SHP77 treated with DMSO at 0.1 percent for 48 hours (cell line): ENCODE measurements around the gene PLEKHG7.
"Not testable (repeated sequence)": the region's sequence is repeated elsewhere in the genome, so short reads cannot be mapped to it uniquely, and the experiment has no call there.

Experiments used
- DNase-seq: peaks from one replicate; lab custom pipeline; 2025; lab: John Stamatoyannopoulos, UW

PLEKHG7 gene, protein sequence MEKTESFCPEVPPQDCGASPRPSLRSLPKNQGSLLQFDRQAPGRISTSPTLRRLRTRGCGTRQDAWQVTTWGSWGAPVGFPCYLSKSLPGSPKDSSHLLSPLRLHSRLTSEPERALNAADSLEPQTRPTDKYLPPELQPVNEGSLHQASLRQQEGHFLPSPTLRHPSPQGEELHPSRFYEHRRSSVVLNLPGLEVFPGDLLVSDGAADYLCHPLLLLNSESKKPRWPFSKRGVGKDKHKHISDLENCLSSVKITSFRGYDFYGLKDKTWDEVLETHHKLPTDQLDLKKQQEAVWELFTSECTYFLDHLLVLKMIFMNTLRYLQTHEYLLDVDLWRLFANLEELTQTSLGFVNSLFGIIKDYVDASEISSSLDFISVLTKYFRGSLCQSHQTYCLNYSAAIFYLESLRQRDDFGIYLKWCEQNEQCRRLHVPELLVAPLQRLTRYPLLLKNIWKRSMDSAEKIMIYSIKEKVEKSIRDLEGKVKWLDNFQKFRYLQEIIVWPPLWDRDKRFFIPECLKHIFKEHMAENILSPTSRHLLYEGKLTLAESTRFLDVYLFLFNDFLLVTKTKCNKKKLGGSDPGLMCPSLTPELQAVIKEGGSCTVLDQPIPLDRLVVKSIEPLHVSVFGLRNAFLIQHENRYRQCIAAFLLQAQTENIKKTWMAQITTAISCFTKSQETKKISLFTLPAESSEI

DNA sequence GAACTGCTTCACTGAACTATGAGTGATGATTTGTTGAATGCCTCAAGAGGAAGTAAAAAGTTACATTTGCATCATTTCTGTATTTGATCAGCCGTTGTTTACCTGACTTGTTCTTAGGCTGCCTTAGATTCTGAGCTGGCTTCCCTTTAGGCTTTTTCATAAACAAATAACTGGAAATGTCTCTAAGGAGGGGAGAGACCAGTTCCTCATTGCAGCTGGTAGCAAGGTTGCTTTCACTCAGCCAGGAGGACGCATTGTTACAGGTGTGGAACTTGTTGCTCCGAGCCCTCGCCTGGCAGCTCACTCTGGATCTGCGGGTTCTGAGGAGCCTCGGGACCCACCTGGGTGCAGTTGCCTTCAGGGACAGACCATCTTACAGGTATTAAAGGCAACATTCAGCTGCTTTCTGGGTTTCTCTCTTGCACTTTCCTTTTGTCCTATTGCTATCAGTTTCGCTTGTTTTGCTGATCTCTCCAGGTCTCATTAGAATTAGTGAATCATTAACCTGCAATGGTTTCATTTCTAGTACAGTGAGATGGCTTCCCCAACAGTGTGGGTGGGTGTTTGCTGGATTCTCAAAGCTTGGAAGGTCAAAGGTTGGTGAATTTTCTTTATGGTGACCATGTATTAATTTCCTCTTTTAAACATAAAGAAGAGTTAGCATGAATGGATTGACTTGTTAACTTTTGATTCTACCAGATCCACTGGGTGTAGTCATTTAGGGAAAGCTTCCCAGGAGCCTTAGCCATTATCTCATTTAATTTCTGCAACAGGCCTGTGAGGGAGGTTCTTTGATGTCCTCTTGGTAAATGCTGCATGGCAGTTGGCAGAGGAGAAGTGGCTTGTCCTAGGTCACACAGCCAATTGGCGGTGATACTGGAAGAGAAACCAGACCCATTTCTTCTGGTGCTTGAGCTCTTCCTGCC is at the start of gene PLEKHG7:
PLEKHG7 (plus strand) TSS at position 236 of the 926 bp plus-strand sequence. CDS start 3,643 bp downstream, outside the sequence.
- no peak for DNase-seq

DNA sequence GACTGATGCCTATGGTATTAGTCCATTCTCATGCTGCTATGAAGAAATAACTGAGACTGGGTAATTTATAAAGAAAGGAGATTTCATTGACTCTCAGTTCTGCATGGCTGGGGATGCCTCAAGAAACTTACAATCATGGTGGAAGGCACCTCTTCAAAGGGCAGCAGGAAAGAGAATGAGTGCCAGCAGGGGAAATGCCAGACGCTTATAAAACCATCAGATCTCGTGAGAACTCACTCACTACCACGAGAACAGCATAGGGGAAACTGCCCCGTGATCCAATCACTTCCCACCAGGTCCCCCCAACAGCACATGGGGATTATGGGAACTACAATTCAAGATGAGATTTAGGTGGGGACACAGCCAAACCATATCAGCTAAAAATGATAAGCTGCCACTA is 48.5 kb upstream of the PLEKHG7 start:
- not testable (repeated sequence) for DNase-seq

DNA sequence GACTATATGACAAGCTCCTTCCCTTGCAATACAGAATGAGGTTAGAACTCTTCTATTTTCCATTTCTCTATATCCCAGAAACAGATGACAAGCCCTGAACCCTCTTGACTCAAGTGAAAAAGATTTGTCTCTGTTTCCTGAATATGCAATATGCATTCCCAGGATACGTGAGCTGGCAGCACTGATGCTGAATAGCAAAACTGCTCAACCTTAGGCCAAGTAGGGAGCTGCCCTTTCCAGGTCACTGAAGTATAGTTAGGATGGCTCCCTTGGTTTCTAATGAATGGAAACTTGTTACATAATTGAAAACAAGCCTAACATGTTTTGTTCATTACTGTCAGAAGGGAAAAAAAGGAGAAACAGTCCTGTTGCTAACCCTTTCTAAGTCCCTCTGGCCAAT is 47.9 kb upstream of the PLEKHG7 start:
- DNase-seq: no peak

DNA sequence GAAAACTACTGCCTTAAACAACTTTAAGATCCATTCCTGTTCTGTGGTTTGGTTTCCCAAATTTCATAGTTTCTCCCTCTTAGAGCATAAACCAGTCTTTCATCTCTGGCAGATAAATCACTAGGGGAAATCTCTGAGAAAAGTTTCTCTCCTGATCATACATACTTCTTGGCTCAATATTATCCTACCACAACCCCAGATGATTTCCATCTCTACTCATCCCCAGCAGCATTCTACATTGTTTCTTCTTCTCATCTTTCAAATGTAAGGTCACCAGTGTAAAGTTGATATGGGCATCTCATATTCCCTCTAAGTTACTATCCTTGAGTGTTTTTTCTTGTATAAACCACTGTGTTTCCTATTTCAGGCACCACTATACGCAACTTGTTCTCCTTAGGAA is 45.9 kb upstream of the PLEKHG7 start:
- DNase-seq: no peak

DNA sequence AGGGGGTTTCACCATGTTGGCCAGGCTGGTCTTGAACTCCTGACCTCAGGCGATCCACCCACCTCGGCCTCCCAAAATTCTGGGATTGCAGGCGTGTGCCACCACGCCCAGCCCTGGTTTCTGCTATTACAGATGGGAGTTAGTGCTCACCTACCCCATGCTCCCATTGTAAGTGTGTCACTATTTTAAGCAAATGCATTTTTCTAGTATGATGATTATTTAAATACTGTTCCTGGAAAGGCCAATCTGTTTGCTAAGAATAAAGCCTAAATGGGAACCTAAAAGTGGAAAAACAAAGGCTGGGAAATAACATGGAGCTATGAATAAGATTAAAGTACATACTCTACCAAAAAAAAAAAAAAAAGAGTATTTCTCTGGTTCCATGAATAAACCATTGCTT is 45.0 kb upstream of the PLEKHG7 start:
- no peak for DNase-seq

DNA sequence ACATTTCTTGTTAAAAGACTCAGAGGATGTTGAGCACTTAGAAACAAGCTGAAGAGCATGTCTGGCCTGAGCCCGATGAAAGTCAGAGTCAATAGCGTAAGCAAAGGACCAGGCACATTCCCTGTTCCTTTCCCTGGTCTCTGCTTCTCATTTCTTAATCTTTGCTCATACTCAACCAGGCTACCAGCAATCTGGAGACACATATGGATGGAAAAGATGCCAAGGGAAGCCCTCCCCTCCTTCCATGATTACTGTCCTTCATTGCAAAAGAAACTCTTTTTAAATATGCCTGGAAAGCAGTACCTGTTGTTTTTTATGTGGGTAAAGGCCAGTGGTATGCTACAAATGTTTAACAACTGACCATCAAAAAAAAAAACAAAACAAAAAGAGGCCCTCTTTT is 44.2 kb upstream of the PLEKHG7 start:
- no peak for DNase-seq

DNA sequence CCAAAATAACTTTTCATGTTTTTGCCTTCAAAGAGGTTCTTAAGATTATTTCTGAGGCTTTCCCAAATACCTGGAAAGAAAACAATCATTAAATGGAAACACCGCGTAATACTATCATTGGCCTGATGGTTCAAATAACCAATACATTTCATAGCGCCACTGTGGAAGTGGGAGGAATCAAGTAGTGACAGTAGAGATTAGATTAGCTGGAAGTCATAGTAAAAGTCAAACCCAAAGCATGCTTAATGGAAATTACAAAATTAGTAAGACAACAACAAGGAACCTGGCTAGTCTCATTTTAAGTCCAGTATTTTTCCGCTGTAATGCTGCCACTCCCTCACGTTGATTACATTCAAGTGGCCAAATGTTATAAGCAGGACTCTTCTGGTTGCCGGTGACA is 41.5 kb upstream of the PLEKHG7 start:
- DNase-seq: no peak

DNA sequence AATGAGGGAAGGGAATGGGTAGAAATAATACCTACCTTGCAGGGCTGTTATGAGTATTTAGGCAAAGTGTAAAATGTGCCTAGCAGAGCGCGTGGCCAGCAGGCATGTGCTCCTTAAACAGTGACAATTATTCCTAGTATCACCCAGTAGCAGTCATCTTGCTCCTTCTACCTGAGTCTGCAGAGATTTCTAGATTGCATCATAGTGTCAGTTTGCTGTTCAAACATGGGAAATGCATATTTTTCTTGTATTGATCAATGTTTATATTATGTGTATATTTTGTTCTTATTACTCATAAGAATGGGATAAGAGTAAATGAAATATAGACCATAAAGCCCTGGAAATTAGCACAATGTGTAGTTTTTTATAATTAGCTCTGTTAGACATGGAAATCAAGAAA is 37.3 kb upstream of the PLEKHG7 start:
- DNase-seq: no peak

DNA sequence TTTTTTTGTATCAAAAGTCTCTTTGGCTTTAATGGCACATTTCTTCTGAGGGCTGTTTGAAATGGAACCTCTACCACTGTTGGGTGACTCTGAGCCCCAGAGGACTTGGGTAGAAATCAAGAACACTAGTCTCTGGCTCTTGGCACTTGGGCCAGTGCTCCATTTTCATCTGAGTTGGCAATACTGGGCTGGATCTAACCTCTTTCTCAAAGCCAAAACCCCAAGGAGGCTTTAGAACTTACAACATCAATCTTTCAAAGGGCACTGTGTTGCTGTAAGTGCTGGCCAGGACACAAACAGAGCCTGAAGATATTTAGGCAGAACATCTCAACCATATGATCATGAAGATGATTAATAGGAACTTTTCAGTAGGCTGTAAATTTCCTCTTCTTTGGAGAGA is 34.0 kb upstream of the PLEKHG7 start:
- no peak for DNase-seq

DNA sequence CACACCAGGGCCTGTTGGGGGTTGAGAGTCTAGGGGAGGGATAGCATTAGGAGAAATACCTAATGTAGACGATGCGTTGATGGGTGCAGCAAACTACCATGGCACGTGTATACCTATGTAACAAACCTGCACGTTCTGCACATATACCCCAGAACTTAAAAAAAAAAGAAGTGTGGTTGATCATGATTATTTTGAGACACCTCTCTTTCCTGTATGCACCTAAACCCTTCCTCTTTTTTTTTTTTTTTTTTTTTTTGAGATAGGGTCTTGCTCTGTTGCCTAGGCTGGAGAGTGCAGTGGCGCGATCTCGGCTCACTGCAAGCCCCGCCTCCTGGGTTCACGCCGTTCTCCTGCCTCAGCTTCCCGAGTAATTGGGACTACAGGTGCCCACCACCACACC is 31.3 kb upstream of the PLEKHG7 start:
- DNase-seq: not testable (repeated sequence)

DNA sequence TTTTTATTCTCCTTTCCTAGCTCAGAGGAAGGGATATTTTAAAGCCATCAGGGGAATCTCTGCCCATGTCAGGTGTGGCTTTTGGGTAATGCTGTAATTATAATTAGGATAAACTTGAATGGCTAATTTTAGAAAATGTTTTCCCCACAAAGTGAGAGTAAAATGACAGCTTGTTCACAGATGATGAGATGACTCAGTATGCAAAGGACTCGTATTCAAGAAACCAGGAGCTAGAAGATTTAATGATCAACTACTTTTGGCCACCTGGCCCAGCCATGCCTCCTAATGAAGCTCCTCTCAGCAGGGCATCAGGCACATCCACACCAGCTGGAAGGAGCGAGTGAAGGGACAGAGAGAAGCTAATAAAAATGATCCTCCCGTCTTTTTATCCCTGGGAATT is 29.0 kb upstream of the PLEKHG7 start:
- no peak for DNase-seq

DNA sequence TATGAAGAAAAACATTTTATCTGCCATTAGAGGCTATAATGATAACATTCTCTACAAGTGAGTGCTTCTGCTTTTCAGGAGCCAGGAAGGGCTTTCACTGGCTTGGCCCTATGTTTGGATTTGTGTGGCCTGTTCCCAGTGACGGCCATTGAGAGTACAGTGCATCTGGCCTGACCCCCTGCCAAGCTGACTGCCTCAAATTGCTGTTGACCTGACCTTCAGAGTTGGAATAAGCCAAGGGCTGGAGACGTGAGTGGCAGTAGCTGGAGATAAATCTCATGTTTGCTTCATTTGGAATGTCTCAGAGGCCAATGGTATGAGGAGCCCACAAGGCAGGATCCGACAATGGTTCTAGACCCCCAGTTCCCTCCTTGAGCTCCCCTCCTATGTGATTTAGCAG is 28.3 kb upstream of the PLEKHG7 start:
- no peak for DNase-seq

DNA sequence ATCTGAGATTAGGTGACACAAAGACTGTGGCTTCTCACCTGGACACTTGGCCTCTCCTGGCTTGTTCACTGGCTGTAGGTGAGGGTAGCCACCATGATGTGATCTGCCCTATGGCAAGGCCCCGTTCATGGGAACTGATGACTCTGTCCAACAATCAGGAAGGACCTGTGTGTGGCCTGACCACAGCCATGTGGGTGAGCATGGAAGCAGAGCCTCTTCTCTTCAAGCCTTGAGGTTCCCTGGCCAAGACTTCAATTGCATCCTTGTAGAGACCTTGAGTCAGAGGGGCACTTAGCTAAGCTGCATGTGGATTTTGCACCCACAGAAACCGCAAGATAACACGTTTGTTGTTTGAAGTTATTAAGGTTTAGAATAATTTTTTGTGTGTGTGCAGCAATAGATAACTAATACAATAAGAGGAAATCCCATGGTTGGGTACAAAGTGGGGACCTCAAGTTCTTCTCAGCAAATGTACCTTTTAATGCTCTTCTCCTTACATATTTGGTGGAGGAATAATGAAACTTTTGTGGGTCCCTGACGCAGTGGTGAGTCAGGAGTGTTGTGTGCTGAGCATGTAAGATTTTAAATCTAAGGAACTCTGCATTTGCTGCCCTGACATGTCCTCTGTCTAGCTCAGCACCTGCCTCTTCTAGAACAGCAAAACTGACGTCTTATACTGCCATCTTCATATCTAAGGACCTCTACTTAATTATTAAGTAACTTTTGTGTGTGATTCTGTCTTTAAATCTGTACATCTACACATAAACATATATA is 27.5 kb upstream of the PLEKHG7 start:
- no peak for DNase-seq

DNA sequence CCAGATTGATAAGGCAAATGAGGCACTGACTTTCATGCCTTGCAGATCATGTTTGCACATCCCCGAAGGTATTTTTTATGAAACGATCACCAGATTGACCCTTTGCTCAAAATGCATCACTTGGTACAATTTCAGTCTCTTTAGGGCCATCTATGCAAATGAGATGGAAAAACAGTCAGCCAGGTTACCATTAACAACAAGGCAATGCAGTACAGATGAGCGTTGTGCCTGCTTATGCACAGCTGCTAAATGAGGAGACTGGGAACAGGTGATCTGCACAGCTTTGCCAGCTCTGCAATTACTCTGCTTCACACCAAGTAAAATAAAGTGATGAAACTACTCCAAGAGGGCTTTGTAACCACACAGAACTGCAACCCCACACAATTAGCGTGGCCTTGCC is 26.1 kb upstream of the PLEKHG7 start:
- no peak for DNase-seq

DNA sequence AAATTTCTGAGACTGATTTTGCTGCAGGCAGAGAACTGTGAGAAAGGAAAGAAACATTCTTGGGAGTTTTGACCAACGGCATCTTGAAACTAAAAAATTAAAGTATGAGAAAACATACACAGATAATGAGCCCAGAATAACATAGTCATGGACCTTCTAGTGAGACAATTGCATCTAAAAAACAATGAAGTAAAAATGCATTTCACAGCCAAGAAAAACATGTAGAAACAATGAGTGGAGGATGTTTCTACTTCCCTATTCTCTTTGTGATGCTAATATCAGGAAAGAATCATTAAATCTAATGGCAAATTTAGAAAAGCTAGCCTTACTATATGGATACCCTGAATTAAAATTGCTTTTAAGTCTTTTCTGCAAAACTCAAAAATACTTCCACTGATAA is 12.2 kb upstream of the PLEKHG7 start:
- no peak for DNase-seq

DNA sequence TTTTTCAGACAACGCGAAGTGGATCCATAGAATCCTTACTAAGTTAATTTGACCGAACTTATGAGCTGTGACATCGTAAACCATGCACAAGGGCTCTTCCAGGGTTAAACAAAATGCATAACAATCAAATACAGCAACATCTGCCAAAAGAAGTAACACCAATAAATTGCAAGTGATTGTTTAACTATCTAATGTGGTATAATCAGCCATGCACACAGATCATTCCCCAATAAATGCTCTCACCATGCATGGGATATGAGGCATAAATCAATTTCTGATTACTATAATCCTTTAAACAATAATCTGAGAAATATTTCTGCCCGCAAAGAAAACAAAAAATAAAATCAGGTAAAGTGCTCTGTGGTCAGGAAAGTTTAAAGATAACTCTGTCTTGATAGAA is 7.7 kb upstream of the PLEKHG7 start:
- DNase-seq: no peak

DNA sequence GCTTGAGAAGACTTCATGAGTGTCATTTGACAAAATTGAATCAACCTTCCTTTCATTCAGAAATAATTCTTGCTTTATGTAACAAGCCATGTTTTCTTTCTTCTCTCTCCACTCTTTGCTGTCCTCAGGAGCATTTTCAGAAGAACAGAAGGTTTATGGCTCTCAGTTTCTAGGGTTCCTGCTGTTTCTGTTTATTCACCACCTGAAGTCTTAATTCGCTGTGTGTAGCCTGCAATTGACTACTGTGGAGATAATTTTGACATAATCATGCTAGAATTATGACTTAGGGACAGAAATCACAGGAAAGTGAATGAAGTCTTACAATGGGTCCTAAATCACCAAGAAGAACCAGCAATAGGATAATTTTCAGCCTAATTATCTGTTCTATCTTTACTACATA is 7.2 kb upstream of the PLEKHG7 start:
- DNase-seq: no peak

DNA sequence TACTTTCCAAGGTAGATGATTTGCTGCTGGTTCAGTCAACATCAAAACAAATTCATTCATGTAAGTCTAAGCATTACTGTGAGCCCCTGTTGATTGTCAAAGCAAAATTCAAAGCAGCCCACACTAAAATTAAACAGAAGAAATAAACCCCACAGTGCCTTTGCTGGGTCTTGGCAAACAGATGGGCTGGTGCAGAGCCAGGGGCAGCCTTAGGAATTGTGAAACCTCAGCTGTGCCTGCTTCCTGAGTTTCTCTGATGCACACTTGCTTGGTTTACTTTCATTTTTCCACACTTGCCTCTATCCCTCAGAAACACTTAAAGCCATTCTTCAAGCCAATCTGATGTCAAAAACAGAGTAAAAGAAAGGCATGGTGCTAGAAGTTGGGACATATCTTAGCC is 6.6 kb upstream of the PLEKHG7 start:
- no peak for DNase-seq

DNA sequence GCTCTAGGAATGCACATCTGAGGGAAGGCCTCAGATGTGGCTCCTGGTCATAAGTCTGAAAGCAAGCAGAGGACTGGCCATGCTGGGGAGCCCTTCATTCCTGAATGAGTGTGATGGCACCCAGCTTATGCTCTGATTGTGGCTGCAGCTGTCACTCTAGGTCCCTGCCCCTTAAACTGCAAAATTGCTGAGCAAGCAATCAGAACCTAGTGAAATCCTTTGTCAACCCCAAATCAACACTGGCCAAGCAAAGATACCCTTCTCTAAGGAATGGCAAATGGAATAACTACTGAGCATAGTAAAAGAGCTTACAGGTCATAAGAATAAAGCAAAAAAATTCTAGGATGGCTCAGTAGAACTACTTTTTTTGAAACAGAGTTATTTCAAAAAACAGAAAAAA is 4.3 kb upstream of the PLEKHG7 start:
- DNase-seq: no peak

DNA sequence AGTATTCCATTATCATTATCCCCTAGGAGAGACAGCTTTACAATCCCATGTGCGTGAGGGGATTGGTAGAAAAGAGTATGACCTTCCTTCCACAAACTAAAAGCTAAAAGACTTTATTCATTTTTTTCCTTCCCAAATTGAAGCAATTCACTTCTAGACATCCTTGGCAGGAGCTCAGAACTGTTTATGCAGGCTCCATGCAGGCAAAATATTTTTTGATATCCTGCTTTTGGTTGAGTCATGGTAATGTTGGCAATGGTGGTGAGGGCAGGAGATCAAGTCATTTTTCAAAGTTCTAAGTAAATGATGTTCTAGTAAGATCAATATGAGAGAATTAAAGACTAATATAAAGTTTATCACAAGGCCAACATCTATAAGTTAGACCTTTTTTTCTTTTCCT is 1.3 kb upstream of the PLEKHG7 start:
- no peak for DNase-seq

DNA sequence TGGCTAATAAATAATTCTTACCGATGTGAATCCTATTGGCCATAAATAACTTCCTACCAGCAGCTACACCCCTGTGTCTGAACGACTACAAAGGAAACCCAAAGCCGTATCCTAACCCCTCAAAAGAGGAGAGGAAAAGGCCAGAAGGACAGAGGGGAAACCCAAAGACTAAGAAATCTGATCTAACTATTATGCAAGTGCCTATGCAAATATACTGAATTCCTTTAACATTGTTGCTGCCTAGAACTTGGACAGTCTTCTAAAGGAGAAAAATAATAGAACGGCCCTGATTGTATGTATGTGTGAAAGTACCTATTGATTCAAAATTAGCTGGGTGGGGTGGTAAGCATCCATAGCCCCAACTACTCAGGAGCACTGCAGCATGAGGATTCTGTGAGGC is 997 bp downstream of the PLEKHG7 start:
- no peak for DNase-seq

DNA sequence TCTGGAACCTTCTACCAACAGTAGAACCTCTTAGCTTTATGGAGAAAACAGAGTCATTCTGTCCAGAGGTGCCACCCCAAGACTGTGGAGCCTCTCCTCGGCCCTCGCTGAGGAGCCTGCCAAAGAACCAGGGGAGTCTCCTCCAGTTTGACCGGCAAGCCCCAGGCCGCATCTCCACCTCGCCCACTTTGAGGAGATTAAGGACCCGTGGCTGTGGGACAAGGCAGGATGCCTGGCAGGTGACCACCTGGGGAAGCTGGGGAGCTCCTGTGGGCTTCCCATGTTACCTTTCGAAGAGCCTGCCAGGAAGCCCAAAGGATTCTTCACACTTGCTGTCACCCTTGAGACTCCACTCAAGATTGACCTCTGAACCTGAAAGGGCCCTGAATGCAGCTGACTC is 3.8 kb downstream of the PLEKHG7 start:
- no peak for DNase-seq
